Heart right ventricle (tissue), 16 donors: ENCODE data around the gene KAT7. TPM values are rescaled to one million over a fixed set of nuclear protein-coding genes. Genes with fewer than 3 reads are reported as not detected.

ENCODE experiments used
- ATAC-seq, 8 donors: fragments of 200-7000 bp; cut with Tn5 transposase; one replicate each; pipeline ENCODE4 v1.9.1; 2020; ENCODE audit warnings: mild to moderate bottlenecking in 8 of 8, moderate library complexity in 8 of 8, moderate number of reproducible peaks in 1 of 8
- DNase-seq, 2 donors: peaks; one replicate each; pipeline ENCODE4 v3.0.0-alpha.2; 2020
- H3K27ac ChIP-seq, 10 donors: fragments of 200-600 bp; sonication (generic) in 2 of 10; one replicate each; pipeline versions ENCODE4 v1.5.0 to v1.8.0; 2020 to 2022; ENCODE audit warnings: mild to moderate bottlenecking in 3 of 10
- H3K27me3 ChIP-seq, 7 donors: fragments of 200-600 bp; one replicate each; pipeline ENCODE4 v1.8.0; 2021 to 2022; ENCODE audit warnings: mild to moderate bottlenecking in 2 of 7
- H3K36me3 ChIP-seq, 9 donors: fragments of 200-600 bp; sonication (generic) in 1 of 9; one replicate each; pipeline versions ENCODE4 v1.5.0 to v1.8.0; 2020 to 2022; ENCODE audit warnings: mild to moderate bottlenecking in 2 of 9
- H3K4me1 ChIP-seq, 9 donors: fragments of 200-600 bp; sonication (generic) in 1 of 9; one replicate each; pipeline versions ENCODE4 v1.5.0 to v1.8.0; 2020 to 2022; ENCODE audit warnings: mild to moderate bottlenecking in 4 of 9
- H3K4me3 ChIP-seq, 10 donors: fragments of 200-600 bp; sonication (generic) in 2 of 10; one replicate each; pipeline versions ENCODE4 v1.5.0 to v1.8.0; 2020 to 2022; ENCODE audit warnings: mild to moderate bottlenecking in 7 of 10, moderate library complexity in 2 of 10
- H3K9me3 ChIP-seq, 11 donors: fragments of 200-600 bp in 10 of 11; sonication (generic) in 2 of 11; one replicate each; pipeline versions ENCODE4 v1.5.0 to v1.8.0; 2013 to 2022; ENCODE audit warnings: mild to moderate bottlenecking in 2 of 11, control low read depth in 1 of 11, moderate library complexity in 1 of 11
- CTCF ChIP-seq, 9 donors: fragments of 200-600 bp; sonication (generic) in 2 of 9; IDR thresholded peaks; one replicate each; pipeline versions ENCODE4 v1.5.0 to v1.8.0; 2021 to 2022; ENCODE audit warnings: antibody characterized with exemption in 9 of 9, mild to moderate bottlenecking in 5 of 9, moderate library complexity in 1 of 9
- WGBS, 2 donors: extraction: QIAGEN DNeasy Blood & Tissue Kit; methylation state at CpG; one replicate each; pipeline ENCODE4 v1.1.7; 2013; ENCODE audit warnings: inconsistent platforms in 1 of 2; 5-methylcytosine and 5-hydroxymethylcytosine counted together
- intact Hi-C, 10 donors: fragments of 100-400 bp; cut with DNase I; formaldehyde crosslinking; loops; one replicate each; pipeline versions ENCODE4 v1.11.1 to v1.14.2; 2022
- polyA plus RNA-seq, 2 donors: library from polyadenylated mRNA; stranded (reverse); fragments of 200-250 nt; gene quantifications; one replicate each; pipeline ENCODE4 v1.2.3, GENCODE V29; 2013
- total RNA-seq, 10 donors: library from RNA; stranded (reverse); fragmentation: NEBNext Ultra II Directional in 3 of 10; extraction: Animal tissue kit (Norgen Biotek cat#: 25700) in 3 of 10; gene quantifications; one replicate each; pipeline versions ENCODE4 v1.2.1 to v1.2.4, GENCODE V29; 2021 to 2023
- donor health status: Arrhythmogenic right ventricular cardiomyopathy.
- donor health status: ischemic (EF 13 %, LVEDD 7.1; RV severe dilation, severe dysfunction).
- donor health status: healthy with polysubstance abuse.
- donor health status: DM: no; HTN: yes; CAD: no.
- donor health status: DM: no; HTN: no; CAD: no.
- donor health status: ischemic (EF 25% LVEDD 6.9; RV normal size, moderate dysfunction).
- donor health status: ischemic (EF 25% LVEDD 5.7; RV mildly dilated, moderate dysfunction).
- donor health status: healthy.
- donor health status: DM: yes; HTN: yes; CAD: no.
- donor health status: Ischemic cardiomyopathy.
- donor health status: ischemic (EF 35%, LVEDD 5.7; RV mildly dilated, moderate dysfunction).
- donor health status: nonischemic (EF 11% LVEDD 7.7; RV severe dilation, severe dysfunction).
- donor health status: DM: yes; HTN: yes; CAD: no.
- donor health status: PGD.
- donor health status: ischemic (EF 29% LVEDD 5.4; RV normal size, mild dysfunction).
- donor health status: nonischemic (EF 23%, LVEDD 6.1; RV moderate dilation, normal function).

Gene KAT7
- total and polyA plus RNA-seq, 12 donors: 5.9 to 81.3 (median 60.5) TPM

GRCh38 chr17:49853470-49854015 is 65.1 kb downstream of the KAT7 start:
- no peak for DNase-seq
- Histone ChIP-seq H3K9me3 (no peaks in the 10 kb centered on the region), H3K4me1 (peaks cover 0 to 19% (median 13%) of the 10 kb centered on the region in 9 donors), H3K27me3 (peaks cover 0 to 6% (median 0%) of the 10 kb centered on the region in 7 donors), H3K27ac (no peak overlapping the region), H3K4me3 (no peak overlapping the region), H3K36me3 (no peaks in the 10 kb centered on the region)
- WGBS, 2 donors: 70 to 77% methylated on average over 10 of the region's 10 CpGs
- intact Hi-C loops: loop anchor here in 8 of 10 donors (5.0 to 10.0 kb wide), 6 partner anchors 66 to 286 kb away; partner anchors contain the start of genes SLC35B1 (in 7 of the 8), NXPH3 (in 2 of the 8) and KAT7 (in 1 of the 8)
- TF ChIP-seq CTCF (IDR thresholded peaks at IDR 0.05): no peak
- ATAC-seq: no peak

- Histone ChIP-seq H3K27ac (no peak overlapping the region), H3K36me3 (no peaks in the 10 kb centered on the region), H3K4me3 (no peak overlapping the region), H3K9me3 (no peaks in the 10 kb centered on the region), H3K27me3 (peaks cover 0 to 6% (median 0%) of the 10 kb centered on the region in 7 donors), H3K4me1 (peaks cover 0 to 19% (median 13%) of the 10 kb centered on the region in 9 donors)
- no peak for TF ChIP-seq CTCF (IDR thresholded peaks at IDR 0.05)
- 90 to 96% methylated on average over 5 of the region's 5 CpGs for WGBS, 2 donors
- intact Hi-C loops: loop anchor here in 8 of 10 donors (5.0 to 10.0 kb wide), 6 partner anchors 67 to 287 kb away; partner anchors contain the start of genes SLC35B1 (in 7 of the 8), NXPH3 (in 2 of the 8) and KAT7 (in 1 of the 8)
- ATAC-seq (no peak), DNase-seq (no peak)
Measured at GRCh38 chr17:49854126-49854525, 65.6 kb downstream of the KAT7 start.

- Histone ChIP-seq H3K9me3 (no peaks in the 10 kb centered on the region), H3K36me3 (no peaks in the 10 kb centered on the region), H3K4me1 (peaks cover 0 to 12% (median 3%) of the 10 kb centered on the region in 9 donors), H3K27me3 (peaks cover 0 to 14% (median 0%) of the 10 kb centered on the region in 7 donors), H3K4me3 (no peak overlapping the region), H3K27ac (no peak overlapping the region)
- TF ChIP-seq CTCF (IDR thresholded peaks at IDR 0.05): no peak
- DNase-seq (no peak), ATAC-seq (no peak)
- intact Hi-C loops: loop anchor here in 3 of 10 donors (5.0 to 10.0 kb wide), 3 partner anchors 154 to 291 kb away; partner anchors contain the start of genes NXPH3 (in 2 of the 3) and SLC35B1 (in 1 of the 3)
- WGBS, 2 donors: 53 to 84% methylated on average over 6 of the region's 6 CpGs
Measured at GRCh38 chr17:49858796-49859195, 70.3 kb downstream of the KAT7 start.

- no peak for DNase-seq
Measured at GRCh38 chr17:49859991-49860953, 71.8 kb downstream of the KAT7 start.

More at GRCh38 chr17:49859991-49860953, 71.8 kb downstream of the KAT7 start:
- Histone ChIP-seq H3K36me3 (no peaks in the 10 kb centered on the region), H3K27ac (no peak overlapping the region), H3K4me3 (no peak overlapping the region), H3K4me1 (peaks cover 0 to 12% (median 3%) of the 10 kb centered on the region in 9 donors), H3K27me3 (peaks cover 0 to 14% (median 0%) of the 10 kb centered on the region in 7 donors), H3K9me3 (no peaks in the 10 kb centered on the region)
- 74 to 81% methylated on average over 20 of the region's 20 CpGs for WGBS, 2 donors
- TF ChIP-seq CTCF (IDR thresholded peaks at IDR 0.05): no peak
- intact Hi-C loops: loop anchor here in 8 of 10 donors (1.0 to 10.0 kb wide), 8 partner anchors 136 to 293 kb away; partner anchors contain the start of genes DLX3 (in 2 of the 8), NXPH3 (in 2 of the 8) and SLC35B1 (in 1 of the 8)
- ATAC-seq: peak in 4 of 8 donors; percentile 4 to 26 (median 11)
